Measurements from ENCODE around the gene CRYGD. TPM values are rescaled to one million over a fixed set of nuclear protein-coding genes. Genes with fewer than 3 reads are reported as not detected.

Gene CRYGD
- total and polyA plus RNA-seq, 2 donors from 2014 or later: not detected

DNA sequence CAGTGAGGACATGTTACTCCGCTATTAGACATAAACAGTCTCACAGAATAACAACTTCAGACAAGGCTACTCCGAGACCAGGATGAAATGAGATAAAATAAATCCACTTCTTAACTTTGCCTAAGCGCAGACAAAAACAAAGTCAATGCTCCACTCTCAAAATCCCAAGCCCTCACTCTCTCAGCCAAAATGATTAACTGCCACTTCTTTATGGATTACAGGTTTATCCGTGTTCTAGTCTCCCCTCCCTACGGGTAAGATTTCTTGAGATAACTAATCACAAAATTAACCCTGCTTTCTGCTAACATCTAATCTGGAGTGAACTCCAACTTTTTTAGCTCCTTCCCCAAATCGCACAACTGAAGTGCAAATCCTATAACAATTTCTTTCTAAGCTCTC lies 6.4 kb upstream of the CRYGD start:
- DNase-seq (no peak), FAIRE-seq (no peak)
- intact Hi-C loops (cut with DNase I): no loop called here
- Histone ChIP-seq H3K4me3 (ENCODE audit: low read length in 3 of 3) (no peak overlapping the region), H3K27me3 (ENCODE audit: control insufficient read depth, insufficient read depth, low read length) (no peaks in the 10 kb centered on the region), H3K9ac (ENCODE audit: low read length in 3 of 3) (no peak overlapping the region), H3K4me1 (ENCODE audit: control insufficient read depth in 2 of 3, insufficient read depth in 2 of 3, low read depth in 1 of 3, low read length in 3 of 3) (no peaks in the 10 kb centered on the region), H3K36me3 (ENCODE audit: control insufficient read depth in 2 of 3, insufficient read depth in 3 of 3, low read length in 3 of 3) (no peaks in the 10 kb centered on the region), H3K9me3 (ENCODE audit: control insufficient read depth in 2 of 3, insufficient read depth in 1 of 3, low read length in 3 of 3) (no peaks in the 10 kb centered on the region), H3K27ac (ENCODE audit: low read depth in 2 of 2, low read length in 2 of 2) (no peak overlapping the region)
- TF ChIP-seq, protein P1, sequence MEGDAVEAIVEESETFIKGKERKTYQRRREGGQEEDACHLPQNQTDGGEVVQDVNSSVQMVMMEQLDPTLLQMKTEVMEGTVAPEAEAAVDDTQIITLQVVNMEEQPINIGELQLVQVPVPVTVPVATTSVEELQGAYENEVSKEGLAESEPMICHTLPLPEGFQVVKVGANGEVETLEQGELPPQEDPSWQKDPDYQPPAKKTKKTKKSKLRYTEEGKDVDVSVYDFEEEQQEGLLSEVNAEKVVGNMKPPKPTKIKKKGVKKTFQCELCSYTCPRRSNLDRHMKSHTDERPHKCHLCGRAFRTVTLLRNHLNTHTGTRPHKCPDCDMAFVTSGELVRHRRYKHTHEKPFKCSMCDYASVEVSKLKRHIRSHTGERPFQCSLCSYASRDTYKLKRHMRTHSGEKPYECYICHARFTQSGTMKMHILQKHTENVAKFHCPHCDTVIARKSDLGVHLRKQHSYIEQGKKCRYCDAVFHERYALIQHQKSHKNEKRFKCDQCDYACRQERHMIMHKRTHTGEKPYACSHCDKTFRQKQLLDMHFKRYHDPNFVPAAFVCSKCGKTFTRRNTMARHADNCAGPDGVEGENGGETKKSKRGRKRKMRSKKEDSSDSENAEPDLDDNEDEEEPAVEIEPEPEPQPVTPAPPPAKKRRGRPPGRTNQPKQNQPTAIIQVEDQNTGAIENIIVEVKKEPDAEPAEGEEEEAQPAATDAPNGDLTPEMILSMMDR (IDR thresholded peaks at IDR 0.05; ENCODE audit: borderline replicate concordance, extremely low read depth, insufficient read depth): no peak

DNA sequence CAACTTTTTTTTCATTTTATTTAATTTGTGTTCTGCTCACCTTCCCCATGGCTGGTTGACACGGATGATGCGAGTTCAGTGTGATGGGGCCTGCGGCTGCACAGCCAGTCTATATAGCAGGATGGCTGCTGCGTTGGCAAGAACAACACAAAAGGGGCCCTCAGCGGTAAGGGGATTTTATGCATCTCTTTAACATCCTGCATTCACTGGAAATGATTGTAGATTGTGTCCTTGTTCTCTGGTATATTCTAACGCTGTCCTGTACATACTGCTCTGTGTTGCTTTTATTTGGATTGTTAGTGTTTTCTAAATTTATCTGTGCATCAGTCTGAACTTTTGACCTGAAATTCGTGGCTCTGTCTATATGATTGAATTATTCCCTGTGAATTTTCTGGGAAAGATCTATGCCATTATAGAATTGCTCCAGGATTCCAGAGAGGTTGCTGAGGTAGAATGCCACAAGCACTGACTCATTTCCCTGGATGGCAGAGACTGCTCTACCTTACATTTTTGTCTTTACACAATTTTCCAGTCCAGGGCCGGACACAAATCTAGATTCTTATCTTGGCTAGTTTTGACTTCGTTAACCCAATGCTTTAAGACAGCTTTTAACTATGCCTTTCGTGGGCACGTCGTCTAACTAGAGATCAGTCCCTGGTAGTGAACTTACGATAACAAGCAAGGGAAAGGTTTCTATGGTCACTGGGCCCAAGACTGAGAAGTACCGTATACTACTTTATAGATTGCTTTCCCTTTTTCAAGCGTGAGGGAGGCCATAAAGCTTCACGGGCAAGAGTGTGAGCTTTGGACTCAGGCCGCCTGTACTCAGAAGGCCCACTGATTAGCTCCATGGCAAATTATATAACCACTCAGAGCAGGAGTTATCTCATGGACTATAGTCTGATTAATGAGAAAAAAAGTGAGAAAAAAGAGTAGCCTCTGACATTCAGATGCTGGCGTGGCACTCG lies 5.7 kb upstream of the CRYGD start, which contains the start of gene CRYGC:
TSS of gene CRYGC (minus strand) at position 85 of the 968 bp plus-strand sequence. CDS start at position 49, 36 bp downstream.
- intact Hi-C loops (cut with DNase I): no loop called here
- Histone ChIP-seq H3K4me3 (ENCODE audit: low read length in 3 of 3) (no peak within 1 kb of the TSS), H3K36me3 (ENCODE audit: control insufficient read depth in 2 of 3, insufficient read depth in 3 of 3, low read length in 3 of 3) (no peaks in the 10 kb centered on the region), H3K27ac (ENCODE audit: low read depth in 2 of 2, low read length in 2 of 2) (no peak within 1 kb of the TSS), H3K27me3 (ENCODE audit: control insufficient read depth, insufficient read depth, low read length) (no peaks in the 10 kb centered on the region), H3K9ac (ENCODE audit: low read length in 3 of 3) (no peak within 1 kb of the TSS), H3K9me3 (ENCODE audit: control insufficient read depth in 2 of 3, insufficient read depth in 1 of 3, low read length in 3 of 3) (no peaks in the 10 kb centered on the region), H3K4me1 (ENCODE audit: control insufficient read depth in 2 of 3, insufficient read depth in 2 of 3, low read depth in 1 of 3, low read length in 3 of 3) (no peaks in the 10 kb centered on the region)
- DNase-seq: peak in 2 of 5 donors; percentile 18 to 20
- no peak for FAIRE-seq
- TF ChIP-seq, protein P1 (IDR thresholded peaks at IDR 0.05; ENCODE audit: borderline replicate concordance, extremely low read depth, insufficient read depth): no peak

DNA sequence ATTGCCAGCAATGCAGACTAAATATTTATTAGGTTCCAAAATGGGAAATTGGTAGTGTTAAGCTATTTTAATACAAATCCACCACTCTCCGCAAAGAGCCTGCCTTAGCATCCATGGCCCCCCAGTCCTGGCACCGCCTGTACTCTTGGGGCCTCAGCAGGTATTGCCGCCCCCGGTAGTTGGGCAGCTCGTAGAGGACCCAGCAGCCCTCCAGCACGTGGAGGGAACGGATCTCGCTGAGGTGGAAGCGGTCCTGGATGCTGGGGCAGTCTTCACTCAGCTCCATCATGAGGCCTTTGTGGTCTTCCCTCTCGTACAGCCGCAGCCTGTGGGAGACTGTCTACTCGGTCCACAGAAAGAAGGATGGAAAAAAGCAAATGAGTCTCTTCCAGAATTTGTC lies 3.8 kb upstream of the CRYGD start:
- no peaks in the 10 kb centered on the region for H3K4me1 ChIP-seq (ENCODE audit: control insufficient read depth in 2 of 3, insufficient read depth in 2 of 3, low read depth in 1 of 3, low read length in 3 of 3)
- intact Hi-C loops (cut with DNase I): no loop called here

More for the DNA sequence above, 3.8 kb upstream of the CRYGD start:
- TF ChIP-seq, protein P1 (IDR thresholded peaks at IDR 0.05; ENCODE audit: borderline replicate concordance, extremely low read depth, insufficient read depth): no peak
- H3K27me3 ChIP-seq (ENCODE audit: control insufficient read depth, insufficient read depth, low read length): no peaks in the 10 kb centered on the region
- no peak overlapping the region for H3K4me3 ChIP-seq (ENCODE audit: low read length in 3 of 3)
- H3K9me3 ChIP-seq (ENCODE audit: control insufficient read depth in 2 of 3, insufficient read depth in 1 of 3, low read length in 3 of 3): no peaks in the 10 kb centered on the region
- no peaks in the 10 kb centered on the region for H3K36me3 ChIP-seq (ENCODE audit: control insufficient read depth in 2 of 3, insufficient read depth in 3 of 3, low read length in 3 of 3)
- H3K27ac ChIP-seq (ENCODE audit: low read depth in 2 of 2, low read length in 2 of 2): no peak overlapping the region
- H3K9ac ChIP-seq (ENCODE audit: low read length in 3 of 3): no peak overlapping the region
- FAIRE-seq (no peak), DNase-seq (peak in 1 of 5 donors; percentile 47)

All from kidney (tissue), 14 donors.